HG02884 (cell line): ENCODE data around the gene DCHS1.
A peak's percentile ranks its signal among the peaks of the same experiment; 100 is the strongest.

Source experiments
- ATAC-seq: cut with Tn5 transposase; IDR thresholded peaks from one replicate; pipeline ENCODE4 v1.9.1; 2021; ENCODE audit warnings: mild to moderate bottlenecking, moderate library complexity; ENCODE audit not compliant: unreplicated experiment

Gene DCHS1

DNA sequence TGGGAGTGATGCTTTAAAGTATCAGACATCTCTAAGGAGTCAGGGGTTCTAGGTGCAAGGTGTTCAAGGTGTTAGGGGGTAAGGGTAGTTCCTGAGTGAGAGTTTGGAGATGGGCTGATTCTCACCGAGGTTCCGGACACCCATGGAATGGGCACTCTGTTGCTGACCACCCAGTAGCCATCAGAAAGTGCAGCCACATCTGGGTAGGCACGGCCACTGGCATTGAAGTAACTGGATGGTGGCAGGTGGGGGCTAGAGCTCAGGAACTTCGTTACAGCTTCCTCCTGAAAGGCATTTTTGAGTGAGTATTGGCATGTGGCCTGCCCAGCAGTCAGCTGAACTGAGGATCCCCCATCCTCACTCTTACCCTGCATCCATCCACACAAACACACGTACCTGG lies 40.6 kb downstream of the DCHS1 start:
- ATAC-seq: no peak

GRCh38 chr11:6614446-6614845 lies 41.2 kb downstream of the DCHS1 start:
- ATAC-seq: no peak

- no peak for ATAC-seq
Measured at GRCh38 chr11:6613496-6613895, 42.1 kb downstream of the DCHS1 start.

- peak; percentile 86 for ATAC-seq
Measured at GRCh38 chr11:6612213-6613041, 43.2 kb downstream of the DCHS1 start, which contains the start of gene TAF10. TSS of gene TAF10 (minus strand) at chr11:6612216. CDS start at chr11:6612189, 27 bp downstream.

- peak; percentile 8 for ATAC-seq
Measured at GRCh38 chr11:6611963-6612212, 43.7 kb downstream of the DCHS1 start.

GRCh38 chr11:6611092-6611962 lies 44.3 kb downstream of the DCHS1 start:
- ATAC-seq: no peak

DNA sequence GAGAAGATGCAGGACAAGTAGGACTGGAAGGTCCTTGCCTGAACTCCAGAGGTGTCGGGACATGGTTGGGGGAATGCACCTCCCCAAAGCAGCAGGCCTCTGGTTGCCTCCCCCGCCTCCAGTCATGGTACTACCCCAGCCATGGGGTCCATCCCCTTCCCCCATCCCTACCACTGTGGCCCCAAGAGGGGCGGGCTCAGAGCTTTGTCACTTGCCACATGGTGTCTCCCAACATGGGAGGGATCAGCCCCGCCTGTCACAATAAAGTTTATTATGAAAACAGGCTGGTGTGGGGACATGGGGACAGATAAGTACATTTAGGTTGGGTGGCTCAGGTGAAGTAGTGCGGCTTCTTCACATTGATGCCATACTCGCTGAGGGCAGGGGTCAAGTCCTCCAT lies 45.0 kb downstream of the DCHS1 start:
- no peak for ATAC-seq

GRCh38 chr11:6609502-6610015 lies 46.0 kb downstream of the DCHS1 start:
- no peak for ATAC-seq

- ATAC-seq: no peak
Measured at GRCh38 chr11:6608726-6609501, 46.7 kb downstream of the DCHS1 start.

DNA sequence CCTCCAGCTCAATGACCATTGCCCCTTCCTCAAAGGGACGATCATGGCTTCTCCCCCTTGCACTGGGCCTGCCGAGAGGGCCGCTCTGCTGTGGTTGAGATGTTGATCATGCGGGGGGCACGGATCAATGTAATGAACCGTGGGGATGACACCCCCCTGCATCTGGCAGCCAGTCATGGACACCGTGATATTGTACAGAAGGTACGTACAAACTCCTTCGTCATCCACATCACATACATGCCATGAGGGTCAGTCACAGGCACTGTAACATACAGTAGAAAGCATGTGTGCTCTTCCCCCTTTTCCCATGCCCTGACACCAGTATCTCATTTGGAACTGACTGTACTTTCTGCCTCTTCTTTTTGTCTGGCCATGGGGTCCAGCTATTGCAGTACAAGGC lies 47.6 kb downstream of the DCHS1 start:
- ATAC-seq: no peak

GRCh38 chr11:6607190-6607795 lies 48.3 kb downstream of the DCHS1 start:
- no peak for ATAC-seq

DNA sequence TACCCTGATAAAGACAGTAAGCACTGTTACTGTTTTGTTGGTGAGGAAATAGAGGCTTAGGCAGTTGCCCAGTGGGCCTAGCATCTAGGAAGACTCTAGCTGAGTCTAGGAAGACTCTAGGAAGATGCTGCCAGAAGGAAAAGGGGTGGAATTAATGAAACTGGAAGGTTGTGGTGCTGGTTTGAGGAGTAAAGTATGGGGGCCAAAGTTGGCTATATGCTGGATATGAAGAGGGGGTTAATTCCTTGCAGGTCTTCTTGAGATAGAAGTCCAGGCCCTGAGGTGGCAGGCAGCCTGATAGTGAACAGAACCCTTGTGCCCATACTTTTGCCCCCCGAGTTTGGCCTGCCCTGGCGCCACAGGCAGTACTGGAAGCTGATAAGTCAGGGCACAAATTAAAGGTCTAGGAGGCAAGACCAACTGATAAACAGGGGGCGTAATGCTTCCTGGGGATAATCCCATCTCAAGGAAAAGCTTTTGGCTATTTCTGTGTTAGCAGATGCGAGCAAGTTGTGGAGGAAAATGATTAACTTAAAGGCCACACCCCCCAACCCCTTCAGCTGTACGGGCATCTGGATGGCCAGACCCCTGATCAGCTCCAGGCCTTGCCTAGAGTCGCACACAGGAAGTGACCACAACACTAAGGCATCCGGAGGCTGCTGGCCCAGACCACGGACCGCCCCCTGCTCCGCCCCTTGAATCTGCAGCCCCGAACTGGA lies 49.0 kb downstream of the DCHS1 start:
- ATAC-seq: peak; percentile 30

GRCh38 chr11:6604790-6605189 lies 50.8 kb downstream of the DCHS1 start:
- no peak for ATAC-seq

GRCh38 chr11:6604081-6604626 lies 51.5 kb downstream of the DCHS1 start:
- ATAC-seq: peak; percentile 33

DNA sequence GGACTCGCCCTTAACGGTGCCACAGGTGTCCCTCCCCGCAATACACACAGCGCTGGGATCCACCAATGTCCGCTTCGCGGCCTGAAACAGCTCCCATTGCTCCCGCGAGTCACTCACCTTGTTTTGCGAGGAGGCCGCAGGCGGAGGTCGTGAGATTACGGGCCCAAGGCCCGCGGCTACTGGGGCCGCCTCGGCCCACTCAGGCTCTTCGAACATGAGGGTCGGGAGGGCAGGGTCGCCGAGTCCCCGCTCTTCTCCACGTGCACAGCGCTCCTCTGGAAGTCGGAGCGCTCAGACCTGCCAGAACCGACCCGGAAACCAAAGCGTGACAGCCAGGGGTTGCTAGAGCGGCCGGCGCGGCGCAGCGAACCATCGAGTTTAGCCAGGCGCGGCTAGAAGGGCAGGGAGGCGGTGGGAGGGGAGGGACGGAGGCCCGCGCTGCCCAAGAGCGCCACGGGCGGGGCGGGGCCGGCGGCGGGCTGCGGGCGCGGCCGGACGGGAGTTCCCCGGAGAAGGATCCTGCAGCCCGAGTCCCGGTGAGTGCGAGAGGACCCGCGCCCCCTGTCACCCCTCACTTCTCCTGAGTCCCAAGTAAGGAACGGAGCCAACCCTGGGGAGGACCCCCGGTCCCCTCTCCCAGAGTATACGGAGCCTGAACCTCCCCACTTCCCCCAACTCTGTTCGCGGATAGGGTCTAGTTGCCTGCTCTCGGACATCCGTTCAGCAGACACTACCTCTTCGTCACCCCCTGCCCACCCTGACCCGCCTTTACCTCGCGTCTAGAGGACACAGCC lies 52.1 kb downstream of the DCHS1 start, which contains the start of the genes ILK and RRP8:
Gene ILK (plus strand): TSS at position 488 of the 794 bp plus-strand sequence. CDS start 498 bp downstream, outside the sequence.
Gene RRP8 (minus strand): TSS at position 330 of the 794 bp plus-strand sequence. CDS start 114 bp downstream, at position 216.
- ATAC-seq: peak; percentile 73

DNA sequence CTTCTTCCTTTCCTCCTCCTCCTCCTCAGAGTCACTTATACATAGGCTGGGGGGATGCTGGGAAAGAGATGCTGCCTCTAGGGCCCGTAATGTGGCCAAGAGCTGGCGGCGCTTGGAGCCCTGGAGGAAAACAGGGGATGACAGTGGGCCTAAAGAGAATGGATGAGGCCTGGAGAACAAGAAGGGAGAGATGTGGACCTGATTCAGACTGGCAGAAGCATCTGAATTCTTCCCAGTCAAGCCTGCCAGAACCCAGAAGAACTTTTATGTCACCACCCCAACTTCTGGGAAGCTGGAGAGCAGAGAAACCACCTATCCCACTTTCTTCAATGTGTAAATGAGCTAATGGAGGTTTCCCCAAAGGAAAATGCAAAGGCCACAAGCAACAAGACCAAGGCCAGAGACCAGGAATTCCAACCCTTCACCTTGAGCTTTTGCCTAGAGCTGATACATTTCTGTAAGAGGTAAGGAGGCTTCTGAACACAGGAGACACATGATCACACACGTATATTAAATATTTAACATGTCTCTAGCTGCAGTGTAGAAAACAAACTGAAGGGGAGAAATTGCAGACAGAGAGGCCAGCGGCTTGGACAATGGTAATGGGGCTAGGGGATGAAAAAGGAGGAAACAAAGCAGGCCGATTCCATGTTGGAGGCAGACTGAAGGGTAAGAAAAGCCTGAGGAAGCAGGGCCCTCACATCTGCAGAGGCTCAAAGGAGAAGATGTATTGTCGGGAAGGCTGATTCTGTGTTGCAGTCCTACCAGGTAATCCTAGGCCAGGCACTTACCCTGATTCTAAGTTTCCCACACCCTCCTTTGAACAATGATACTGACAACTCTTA lies 53.3 kb downstream of the DCHS1 start:
- no peak for ATAC-seq

GRCh38 chr11:6601041-6601461 lies 54.6 kb downstream of the DCHS1 start:
- ATAC-seq: no peak
